ENCODE measurements around the gene DHX9. TPM values are rescaled to one million over a fixed set of nuclear protein-coding genes. Genes with fewer than 3 reads are reported as not detected.

DHX9 gene
- total and polyA plus RNA-seq, 12 donors: 50.9 to 147 (median 89.8) TPM

- H3K36me3 ChIP-seq (replicated peaks in 1 of 2): no peaks in the 10 kb centered on the region
- no peak for DNase-seq
- TF ChIP-seq CTCF (IDR thresholded peaks at IDR 0.05) (no peak), POLR2A (IDR thresholded peaks at IDR 0.05) (no peak)
- H3K27ac ChIP-seq: no peak overlapping the region
- H3K4me3 ChIP-seq: no peak overlapping the region
- H3K9me3 ChIP-seq (replicated peaks in 1 of 3): no peaks in the 10 kb centered on the region
- 76 to 83% (median 78%) methylated on average over 5 of the region's 5 CpGs for WGBS, 4 donors
- intact Hi-C loops (cut with DNase I): no loop called here
- H3K27me3 ChIP-seq: no peaks in the 10 kb centered on the region
- no peaks in the 10 kb centered on the region for H3K4me1 ChIP-seq (replicated peaks in 1 of 2)
These were observed 9.7 kb upstream of the DHX9 start for GRCh38 chr1:182829285-182829932.

- H3K27me3 ChIP-seq: no peaks in the 10 kb centered on the region
- H3K36me3 ChIP-seq (replicated peaks in 1 of 2): no peaks in the 10 kb centered on the region
- no peak overlapping the region for H3K4me3 ChIP-seq
- no peak overlapping the region for H3K27ac ChIP-seq
- no peak for DNase-seq
- no peaks in the 10 kb centered on the region for H3K4me1 ChIP-seq (replicated peaks in 1 of 2)
- TF ChIP-seq CTCF (IDR thresholded peaks at IDR 0.05) (no peak), POLR2A (IDR thresholded peaks at IDR 0.05) (no peak)
- H3K9me3 ChIP-seq (replicated peaks in 1 of 3): no peaks in the 10 kb centered on the region
- intact Hi-C loops (cut with DNase I): no loop called here
These were observed 5.9 kb upstream of the DHX9 start for GRCh38 chr1:182833271-182833670.

- no peaks in the 10 kb centered on the region for H3K36me3 ChIP-seq (replicated peaks in 1 of 2)
- TF ChIP-seq CTCF (IDR thresholded peaks at IDR 0.05) (no peak), POLR2A (IDR thresholded peaks at IDR 0.05) (no peak)
- intact Hi-C loops (cut with DNase I): no loop called here
These were observed 4.8 kb upstream of the DHX9 start for GRCh38 chr1:182834326-182834725.

GRCh38 chr1:182835806-182836205, 3.3 kb upstream of the DHX9 start:
- Histone ChIP-seq H3K4me1 (replicated peaks in 1 of 2) (peaks cover 6 to 8% of the 10 kb centered on the region in 2 donors), H3K27ac (no peak overlapping the region), H3K4me3 (no peak overlapping the region), H3K9me3 (replicated peaks in 1 of 3) (no peaks in the 10 kb centered on the region), H3K36me3 (replicated peaks in 1 of 2) (no peaks in the 10 kb centered on the region), H3K27me3 (no peaks in the 10 kb centered on the region)
- WGBS, 4 donors: 79 to 95% (median 87%) methylated on average over 8 to 10 of the region's 10 CpGs
- DNase-seq: no peak
- no peak for TF ChIP-seq CTCF (IDR thresholded peaks at IDR 0.05)
- TF ChIP-seq POLR2A (IDR thresholded peaks at IDR 0.05): no peak
- intact Hi-C loops (cut with DNase I): no loop called here

More at GRCh38 chr1:182834326-182834725, 4.8 kb upstream of the DHX9 start:
- no peak for DNase-seq
- no peaks in the 10 kb centered on the region for H3K4me1 ChIP-seq (replicated peaks in 1 of 2)
- no peak overlapping the region for H3K4me3 ChIP-seq
- no peaks in the 10 kb centered on the region for H3K27me3 ChIP-seq
- no peaks in the 10 kb centered on the region for H3K9me3 ChIP-seq (replicated peaks in 1 of 3)
- no peak overlapping the region for H3K27ac ChIP-seq
- WGBS, 4 donors: 92 to 96% (median 93%) methylated on average over 2 of the region's 2 CpGs

Measured in adrenal gland (tissue), 12 donors.